GM12891 (cell line): ENCODE measurements around the gene GFRA1.

Source experiments
- DNase-seq: peaks from one replicate; pipeline ENCODE4 v3.0.0; 2011; ENCODE audit warnings: low spot score; ENCODE audit not compliant: insufficient read length
- FAIRE-seq: peaks from 2 replicates; lab custom pipeline; 2011; peaks lifted over from hg19 to GRCh38; lab: Jason Lieb, UNC
- PAX5 ChIP-seq: IDR thresholded peaks from 2 replicates; pipeline ENCODE4 v1.6.1; 2011; ENCODE audit warnings: low read length, moderate library complexity, mild to moderate bottlenecking; ENCODE audit not compliant: insufficient read depth, severe bottlenecking
- POLR2A ChIP-seq: IDR thresholded peaks from 2 replicates; pipeline ENCODE4 v1.6.1; 2011; ENCODE audit warnings: low read depth, low read length, control low read depth
- POLR2AphosphoS5 ChIP-seq: IDR thresholded peaks from 2 replicates; pipeline ENCODE4 v1.6.1; 2011; ENCODE audit warnings: low read depth, low read length, control low read depth
- POU2F2 ChIP-seq: IDR thresholded peaks from 2 replicates; pipeline ENCODE4 v1.6.1; 2011; ENCODE audit warnings: low read depth, mild to moderate bottlenecking, control low read depth, low read length, moderate library complexity
- SPI1 ChIP-seq: IDR thresholded peaks from 2 replicates; pipeline ENCODE4 v1.6.1; 2011; ENCODE audit warnings: low read depth, low read length, control low read depth
- TAF1 ChIP-seq: IDR thresholded peaks from 2 replicates; pipeline ENCODE4 v1.6.1; 2011; ENCODE audit warnings: low read depth, low read length, control low read depth

GFRA1 gene

GRCh38 chr10:116007256-116007891 lies 265.6 kb downstream of the GFRA1 start:
- no peak for FAIRE-seq
- DNase-seq = no peak
- TF ChIP-seq POLR2AphosphoS5 (no peak), PAX5 (no peak), SPI1 (no peak), TAF1 (no peak), POLR2A (no peak), POU2F2 (no peak)
